CD4-positive, alpha-beta T cell treated with Interleukin-6 for 4 hours (primary cell): ENCODE measurements around the gene CDHR5.

ENCODE experiments used
- DNase-seq: peaks from one replicate; pipeline ENCODE4 v3.0.0-alpha.2; 2020; ENCODE audit warnings: mixed read lengths

Gene CDHR5

GRCh38 chr11:581752-582151 is 43.0 kb downstream of the CDHR5 start:
- no peak for DNase-seq

GRCh38 chr11:581342-581741 is 43.4 kb downstream of the CDHR5 start:
- DNase-seq: no peak

GRCh38 chr11:579830-580601 is 44.7 kb downstream of the CDHR5 start:
- no peak for DNase-seq

- DNase-seq: no peak
Observed at GRCh38 chr11:578276-579035, 46.3 kb downstream of the CDHR5 start.

GRCh38 chr11:577611-577894 is 47.2 kb downstream of the CDHR5 start:
- no peak for DNase-seq

- DNase-seq: no peak
Observed at GRCh38 chr11:576811-577610, 47.7 kb downstream of the CDHR5 start.

- peak; percentile 97 for DNase-seq
Observed at GRCh38 chr11:575996-576768, 48.6 kb downstream of the CDHR5 start, which contains the start of gene PHRF1. Gene PHRF1, plus strand, starts transcription at chr11:576470. Its CDS starts 5,043 bp downstream, at chr11:581513.

GRCh38 chr11:575313-575995 is 49.3 kb downstream of the CDHR5 start:
- no peak for DNase-seq

GRCh38 chr11:574632-575312 is 50.0 kb downstream of the CDHR5 start:
- DNase-seq: peak; percentile 39

GRCh38 chr11:574031-574570 is 50.7 kb downstream of the CDHR5 start:
- DNase-seq: peak; percentile 29

- no peak for DNase-seq
Observed at GRCh38 chr11:573146-573759, 51.5 kb downstream of the CDHR5 start.

GRCh38 chr11:571802-572185 is 53.0 kb downstream of the CDHR5 start:
- DNase-seq: no peak

GRCh38 chr11:569158-569885 is 55.4 kb downstream of the CDHR5 start:
- DNase-seq: no peak

GRCh38 chr11:568306-569157 is 56.2 kb downstream of the CDHR5 start:
- DNase-seq: peak; percentile 94

- DNase-seq: no peak
Observed at GRCh38 chr11:567629-568292, 57.0 kb downstream of the CDHR5 start.

GRCh38 chr11:567011-567628 is 57.6 kb downstream of the CDHR5 start:
- no peak for DNase-seq
